Left ventricle myocardium inferior (tissue), 1 donor: Measurements from ENCODE around the gene CCHCR1. TPM values are rescaled to one million over a fixed set of nuclear protein-coding genes. Genes with fewer than 3 reads are reported as not detected.
"Not testable (repeated sequence)": the region's sequence is repeated elsewhere in the genome, so short reads cannot be mapped to it uniquely, and the experiment has no call there.

Source experiments
- DNase-seq: peaks from one replicate; pipeline ENCODE4 v3.0.0-alpha.2; 2020
- H3K27ac ChIP-seq: fragments of 200-600 bp; replicated peaks from 2 replicates; pipeline ENCODE4 v1.8.0; 2021
- H3K27me3 ChIP-seq: fragments of 200-600 bp; 2 replicates; pipeline ENCODE4 v1.8.0; 2021; ENCODE audit warnings: low read depth
- H3K36me3 ChIP-seq: fragments of 200-600 bp; 2 replicates; pipeline ENCODE4 v1.8.0; 2021
- H3K4me1 ChIP-seq: fragments of 200-600 bp; 2 replicates; pipeline ENCODE4 v1.8.0; 2021
- H3K4me3 ChIP-seq: fragments of 200-600 bp; 2 replicates; pipeline ENCODE4 v1.8.0; 2021; ENCODE audit warnings: mild to moderate bottlenecking, moderate library complexity
- H3K9me3 ChIP-seq: fragments of 200-600 bp; replicated peaks from 2 replicates; pipeline ENCODE4 v1.8.0; 2021
- intact Hi-C: fragments of 100-400 bp; cut with micrococcal nuclease; formaldehyde crosslinking; loops from one replicate; pipeline ENCODE4 v1.11.0; 2022
- total RNA-seq: library from RNA; stranded (reverse); fragmentation: NEBNext Ultra II Directional; extraction: Animal tissue kit (Norgen Biotek cat#: 25700); gene quantifications from one replicate; pipeline ENCODE4 v1.2.1, GENCODE V29; 2021
- TF ChIP-seq, protein P1 (sequence below): fragments of 200-600 bp; IDR thresholded peaks from 2 replicates; pipeline ENCODE4 v1.8.0; 2021; ENCODE audit warnings: antibody characterized with exemption, mild to moderate bottlenecking, borderline replicate concordance
- donor health status: DM: no; HTN: yes; CAD: no; lungs with severe emphysema.

Gene CCHCR1
- total RNA-seq, 1 donor from 2014 or later: 13.3 TPM

DNA sequence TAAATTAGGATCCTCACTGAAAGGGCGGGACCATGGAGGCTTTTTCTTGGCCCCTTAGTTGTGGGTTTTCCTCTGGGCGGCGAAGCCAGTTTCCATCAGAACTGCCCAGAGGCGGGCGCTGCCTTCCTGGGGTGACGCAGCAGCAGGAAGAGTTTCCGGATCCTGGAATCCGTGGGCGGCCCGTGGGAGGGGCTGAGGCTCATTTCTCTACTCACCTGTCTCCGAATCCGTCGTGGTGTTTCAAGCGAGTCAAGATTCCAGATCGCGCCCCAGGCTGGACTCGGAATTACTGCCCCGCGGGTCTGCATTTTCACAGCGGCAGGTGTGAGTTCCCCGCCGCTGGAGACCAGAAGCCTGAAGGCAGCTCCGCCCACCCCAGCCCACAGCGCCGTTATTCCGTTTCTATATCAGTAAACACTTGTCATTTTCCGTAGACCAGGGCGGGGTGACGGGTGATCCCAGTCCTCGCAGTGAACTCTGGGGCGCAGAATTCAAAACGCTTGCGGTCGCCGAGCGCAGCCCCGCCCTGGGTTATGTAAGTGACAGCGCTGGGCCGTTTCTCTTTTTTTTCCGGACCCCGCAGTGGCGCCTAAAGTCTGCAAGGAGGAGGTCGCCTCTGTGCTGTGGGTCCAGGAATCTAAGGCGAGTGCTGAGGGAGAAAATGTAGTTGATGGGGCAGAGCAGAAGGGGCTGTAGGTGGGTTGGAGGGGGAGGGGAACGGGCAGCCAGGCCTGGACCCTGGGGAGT is 40.1 kb upstream of the CCHCR1 start:
- peak overlapping the region; percentile 98 for H3K27ac ChIP-seq
- intact Hi-C loops: loop anchor here (5.0 kb wide), 1 partner anchor 170 kb away; no protein-coding TSS in a partner anchor
- H3K36me3 ChIP-seq: peaks cover 18% of the 10 kb centered on the region
- H3K4me1 ChIP-seq: peaks cover 31% of the 10 kb centered on the region
- H3K9me3 ChIP-seq: peaks cover 11% of the 10 kb centered on the region
- peak overlapping the region; percentile 74 for H3K4me3 ChIP-seq
- DNase-seq: peak; percentile 91
- TF ChIP-seq, protein P1, sequence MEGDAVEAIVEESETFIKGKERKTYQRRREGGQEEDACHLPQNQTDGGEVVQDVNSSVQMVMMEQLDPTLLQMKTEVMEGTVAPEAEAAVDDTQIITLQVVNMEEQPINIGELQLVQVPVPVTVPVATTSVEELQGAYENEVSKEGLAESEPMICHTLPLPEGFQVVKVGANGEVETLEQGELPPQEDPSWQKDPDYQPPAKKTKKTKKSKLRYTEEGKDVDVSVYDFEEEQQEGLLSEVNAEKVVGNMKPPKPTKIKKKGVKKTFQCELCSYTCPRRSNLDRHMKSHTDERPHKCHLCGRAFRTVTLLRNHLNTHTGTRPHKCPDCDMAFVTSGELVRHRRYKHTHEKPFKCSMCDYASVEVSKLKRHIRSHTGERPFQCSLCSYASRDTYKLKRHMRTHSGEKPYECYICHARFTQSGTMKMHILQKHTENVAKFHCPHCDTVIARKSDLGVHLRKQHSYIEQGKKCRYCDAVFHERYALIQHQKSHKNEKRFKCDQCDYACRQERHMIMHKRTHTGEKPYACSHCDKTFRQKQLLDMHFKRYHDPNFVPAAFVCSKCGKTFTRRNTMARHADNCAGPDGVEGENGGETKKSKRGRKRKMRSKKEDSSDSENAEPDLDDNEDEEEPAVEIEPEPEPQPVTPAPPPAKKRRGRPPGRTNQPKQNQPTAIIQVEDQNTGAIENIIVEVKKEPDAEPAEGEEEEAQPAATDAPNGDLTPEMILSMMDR: no peak
- no peaks in the 10 kb centered on the region for H3K27me3 ChIP-seq

DNA sequence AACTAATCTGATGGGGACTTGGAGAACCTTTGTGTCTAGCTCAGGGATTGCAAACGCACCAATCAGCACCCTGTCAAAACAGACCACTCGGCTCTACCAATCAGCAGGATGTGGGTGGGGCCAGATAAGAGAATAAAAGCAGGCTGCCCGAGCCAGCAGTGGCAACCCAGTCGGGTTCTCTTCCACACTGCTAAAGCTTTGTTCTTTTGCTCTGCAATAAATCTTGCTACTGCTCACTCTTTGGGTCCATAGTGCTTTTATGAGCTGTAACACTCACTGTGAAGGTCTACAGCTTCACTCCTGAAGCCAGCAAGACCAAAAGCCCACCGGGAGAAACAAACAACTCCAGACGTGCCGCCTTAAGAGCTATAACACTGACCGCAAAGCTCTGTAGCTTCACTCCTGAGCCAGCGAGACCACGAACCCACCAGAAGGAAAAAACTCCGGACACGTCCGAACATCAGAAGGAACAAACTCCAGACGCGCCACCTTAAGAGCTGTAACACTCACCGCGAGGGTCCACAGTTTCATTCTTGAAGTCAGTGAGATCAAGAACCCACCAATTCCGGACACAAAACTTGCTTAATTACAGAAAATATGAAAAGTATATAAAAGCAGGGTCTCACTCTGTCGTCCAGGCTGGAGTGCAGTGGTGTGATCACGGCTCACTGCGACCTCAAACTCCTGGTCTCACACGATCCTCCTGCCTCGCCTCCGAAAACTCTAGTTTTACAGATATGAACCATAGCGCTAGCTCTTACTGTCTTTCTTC is 38.8 kb upstream of the CCHCR1 start:
- Histone ChIP-seq H3K9me3 (peaks cover 11% of the 10 kb centered on the region), H3K36me3 (peaks cover 18% of the 10 kb centered on the region), H3K27ac (peak overlapping the region; percentile 98), H3K4me3 (peak overlapping the region; percentile 74), H3K4me1 (peaks cover 26% of the 10 kb centered on the region)
- H3K27me3 ChIP-seq, DNase-seq: not testable (repeated sequence)
- intact Hi-C loops: loop anchor here (5.0 kb wide), 1 partner anchor 171 kb away; no protein-coding TSS in a partner anchor

DNA sequence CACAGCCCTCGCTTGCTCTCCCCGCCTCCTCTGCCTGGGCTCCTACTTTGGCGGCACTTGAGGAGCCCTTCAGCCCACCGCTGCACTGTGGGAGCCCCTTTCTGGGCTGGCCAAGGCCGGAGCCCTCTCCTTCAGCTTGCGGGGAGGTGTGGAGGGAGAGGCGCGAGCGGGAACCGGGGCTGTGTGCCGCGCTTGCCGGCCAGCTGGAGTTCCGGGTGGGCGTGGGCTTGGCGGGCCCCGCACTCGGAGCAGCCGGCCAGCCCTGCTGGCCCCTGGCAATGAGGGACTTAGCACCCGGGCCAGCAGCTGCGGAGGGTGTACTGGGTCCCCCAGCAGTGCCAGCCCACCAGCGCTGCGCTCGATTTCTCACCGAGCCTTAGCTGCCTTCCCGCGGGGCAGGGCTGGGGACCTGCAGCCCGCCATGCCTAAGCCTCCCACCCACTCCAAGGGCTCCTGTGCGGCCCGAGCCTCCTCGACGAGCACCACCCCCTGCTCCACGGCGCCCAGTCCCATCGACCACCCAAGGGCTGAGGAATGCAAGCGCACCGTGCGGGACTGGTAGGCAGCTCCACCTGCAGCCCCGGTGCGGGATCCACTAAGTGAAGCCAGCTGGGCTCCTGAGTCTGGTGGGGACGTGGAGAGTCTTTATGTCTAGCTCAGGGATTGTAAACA is 37.8 kb upstream of the CCHCR1 start:
- not testable (repeated sequence) for H3K36me3 ChIP-seq, H3K27me3 ChIP-seq, H3K9me3 ChIP-seq, H3K27ac ChIP-seq, H3K4me3 ChIP-seq, DNase-seq
- intact Hi-C loops: loop anchor here (5.0 kb wide), 1 partner anchor 172 kb away; no protein-coding TSS in a partner anchor
- H3K4me1 ChIP-seq: peaks cover 26% of the 10 kb centered on the region

DNA sequence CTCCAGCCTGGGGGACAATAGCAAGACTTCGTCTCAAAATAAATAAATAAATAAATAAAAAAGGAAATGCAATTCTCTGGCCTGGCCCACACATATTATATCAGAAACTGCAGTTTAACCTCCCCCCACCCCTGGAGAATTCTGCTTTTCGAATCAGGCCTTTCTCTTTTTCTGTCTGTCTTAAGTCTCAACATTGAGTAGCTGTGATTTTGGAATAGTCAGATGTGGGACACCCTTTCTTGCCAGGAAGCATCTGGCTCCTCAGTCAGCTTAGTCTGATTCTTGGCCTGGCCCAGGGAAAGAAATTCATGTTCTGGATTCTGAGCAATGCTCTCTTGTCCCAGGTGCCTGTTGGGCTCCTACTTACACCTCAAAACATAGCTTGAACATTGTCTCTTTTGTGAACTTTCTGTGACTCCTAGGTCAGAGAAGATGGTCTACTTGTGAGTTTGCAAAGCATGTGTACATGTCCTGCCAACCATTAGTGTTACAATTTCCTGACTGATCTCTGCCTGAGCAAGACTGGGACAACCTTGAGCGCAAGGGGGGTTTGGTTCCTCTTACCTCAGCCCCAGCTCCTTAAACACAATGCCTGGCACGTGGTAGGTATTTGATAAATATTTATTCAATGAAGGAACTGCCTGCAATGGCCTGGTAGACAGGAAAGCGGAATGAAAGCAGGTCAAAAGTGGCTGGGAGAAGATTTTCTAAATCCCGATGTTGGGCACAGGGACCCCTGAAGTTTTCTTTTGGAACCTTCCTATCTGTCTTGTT is 36.6 kb upstream of the CCHCR1 start:
- H3K36me3 ChIP-seq: no peaks in the 10 kb centered on the region
- H3K27me3 ChIP-seq: no peaks in the 10 kb centered on the region
- no peak overlapping the region for H3K4me3 ChIP-seq
- no peak for DNase-seq
- H3K4me1 ChIP-seq: peaks cover 19% of the 10 kb centered on the region
- H3K9me3 ChIP-seq: no peaks in the 10 kb centered on the region
- H3K27ac ChIP-seq: no peak overlapping the region
- intact Hi-C loops: loop anchor here (5.0 kb wide), 1 partner anchor 57 kb away; the partner anchor contains the start of gene PSORS1C2
- TF ChIP-seq, protein P1: no peak

DNA sequence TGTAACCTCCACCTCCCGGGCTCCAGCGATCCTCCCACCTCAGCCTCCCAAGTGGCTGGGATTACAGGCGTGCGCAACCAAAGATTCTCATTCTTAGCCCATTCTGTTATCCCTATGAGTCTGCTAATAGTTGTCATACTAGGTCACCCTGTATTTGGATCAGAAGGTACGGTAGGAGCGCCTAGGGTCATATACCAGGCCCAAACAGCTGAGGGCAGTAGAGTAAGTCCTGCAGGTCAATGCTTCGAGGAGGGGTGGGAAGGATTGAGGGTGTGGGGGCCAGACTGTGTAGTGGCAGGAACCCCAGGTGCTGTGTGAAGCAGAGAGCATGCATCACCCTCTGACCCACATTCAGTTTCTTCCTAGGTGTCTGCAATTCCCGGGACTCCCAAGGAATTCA is 35.6 kb upstream of the CCHCR1 start:
- no peak for DNase-seq
- intact Hi-C loops: loop anchor here (5.0 kb wide), 1 partner anchor 56 kb away; the partner anchor contains the start of gene PSORS1C2
- Histone ChIP-seq H3K4me1 (peaks cover 8% of the 10 kb centered on the region), H3K27me3 (no peaks in the 10 kb centered on the region), H3K36me3 (no peaks in the 10 kb centered on the region), H3K27ac (no peak overlapping the region), H3K9me3 (no peaks in the 10 kb centered on the region), H3K4me3 (no peak overlapping the region)
- TF ChIP-seq, protein P1: no peak
